GM19467 (cell line): Measurements from ENCODE around the gene FBXL16.

Experiments
- ATAC-seq: cut with Tn5 transposase; IDR thresholded peaks from one replicate; pipeline ENCODE4 v1.9.1; 2021; ENCODE audit warnings: mild to moderate bottlenecking, moderate library complexity; ENCODE audit not compliant: unreplicated experiment

FBXL16 gene

DNA sequence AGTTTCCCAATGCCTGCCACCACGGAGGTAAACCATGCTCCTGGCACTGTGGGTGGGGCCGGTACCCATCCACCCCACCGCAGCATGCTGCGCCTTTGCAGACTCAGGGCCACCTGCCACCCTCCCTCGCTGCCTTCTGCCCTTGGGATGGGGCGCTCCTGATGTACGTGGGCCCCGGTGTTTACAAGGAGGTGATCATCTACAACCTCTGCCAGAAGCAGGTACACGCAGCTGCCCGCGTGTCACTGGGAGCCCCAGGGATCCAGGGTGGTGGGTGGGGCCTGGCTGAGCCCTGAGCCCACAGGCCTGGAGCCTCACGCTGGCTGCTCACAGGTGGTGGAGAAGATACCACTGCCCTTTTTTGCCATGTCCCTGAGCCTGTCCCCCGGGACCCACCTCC is 39.0 kb downstream of the FBXL16 start:
- no peak for ATAC-seq

- ATAC-seq, result no peak
These were observed 43.0 kb downstream of the FBXL16 start for GRCh38 chr16:662597-662996.

- no peak for ATAC-seq
These were observed 43.5 kb downstream of the FBXL16 start for GRCh38 chr16:662095-662494.

- no peak for ATAC-seq
These were observed 44.3 kb downstream of the FBXL16 start for GRCh38 chr16:661184-661821.

DNA sequence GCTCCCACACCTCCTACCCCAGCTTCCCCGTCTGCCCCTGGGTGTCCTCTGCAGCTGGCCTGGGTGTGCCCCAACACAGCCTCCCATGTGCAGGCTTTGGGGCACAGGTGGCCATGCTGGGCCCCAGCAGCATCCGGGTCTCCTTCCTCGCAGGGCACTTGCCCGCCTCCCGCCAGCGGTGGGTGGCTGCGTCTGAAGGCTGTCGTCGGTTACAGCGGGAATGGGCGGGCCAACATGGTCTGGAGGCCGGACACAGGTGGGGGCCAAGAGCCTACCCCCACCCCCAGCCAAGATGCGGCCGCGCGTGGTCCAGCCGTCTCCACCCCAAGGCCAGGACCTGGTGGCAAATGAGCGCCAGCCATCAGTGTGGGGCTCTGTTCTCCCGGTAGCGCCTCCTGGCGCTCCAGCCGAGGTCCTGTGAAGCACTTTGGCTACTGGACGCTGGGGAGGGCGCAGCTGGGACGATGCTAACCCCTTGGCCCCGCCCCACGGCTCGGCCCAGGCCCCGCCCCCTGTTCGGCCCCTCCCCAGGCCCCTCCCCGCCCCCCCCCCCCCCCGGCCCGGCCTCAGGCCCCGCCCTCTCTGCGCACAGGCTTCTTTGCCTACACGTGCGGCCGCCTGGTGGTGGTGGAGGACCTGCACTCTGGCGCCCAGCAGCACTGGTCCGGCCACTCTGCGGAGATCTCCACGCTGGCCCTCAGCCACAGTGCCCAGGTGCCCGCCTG is 45.0 kb downstream of the FBXL16 start:
- no peak for ATAC-seq

- ATAC-seq, result no peak
These were observed 45.5 kb downstream of the FBXL16 start for GRCh38 chr16:660132-660458.

GRCh38 chr16:659618-660017 is 46.0 kb downstream of the FBXL16 start:
- ATAC-seq, result no peak

GRCh38 chr16:658679-659571 is 46.7 kb downstream of the FBXL16 start:
- ATAC-seq, result no peak

DNA sequence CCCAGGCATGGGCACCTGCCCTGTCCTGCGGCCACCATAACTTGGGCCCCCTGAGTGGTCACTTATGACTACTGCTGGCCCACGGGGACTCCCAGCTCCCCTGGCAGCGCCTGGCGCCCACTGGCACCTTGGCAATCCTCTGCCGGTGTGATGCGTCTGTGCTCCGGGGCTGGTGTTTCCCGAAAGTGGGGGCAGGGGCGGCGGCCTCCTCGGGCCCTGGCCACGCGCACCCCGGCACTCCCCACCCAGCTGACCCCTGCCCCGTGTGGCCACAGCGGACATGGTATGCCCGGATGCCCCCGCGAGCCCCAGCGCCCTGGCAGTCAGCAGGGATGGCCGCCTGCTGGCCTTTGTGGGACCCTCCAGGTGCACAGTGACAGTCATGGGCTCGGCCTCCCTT is 48.1 kb downstream of the FBXL16 start:
- ATAC-seq, result no peak

- no peak for ATAC-seq
These were observed 51.6 kb downstream of the FBXL16 start for GRCh38 chr16:654034-654433.

DNA sequence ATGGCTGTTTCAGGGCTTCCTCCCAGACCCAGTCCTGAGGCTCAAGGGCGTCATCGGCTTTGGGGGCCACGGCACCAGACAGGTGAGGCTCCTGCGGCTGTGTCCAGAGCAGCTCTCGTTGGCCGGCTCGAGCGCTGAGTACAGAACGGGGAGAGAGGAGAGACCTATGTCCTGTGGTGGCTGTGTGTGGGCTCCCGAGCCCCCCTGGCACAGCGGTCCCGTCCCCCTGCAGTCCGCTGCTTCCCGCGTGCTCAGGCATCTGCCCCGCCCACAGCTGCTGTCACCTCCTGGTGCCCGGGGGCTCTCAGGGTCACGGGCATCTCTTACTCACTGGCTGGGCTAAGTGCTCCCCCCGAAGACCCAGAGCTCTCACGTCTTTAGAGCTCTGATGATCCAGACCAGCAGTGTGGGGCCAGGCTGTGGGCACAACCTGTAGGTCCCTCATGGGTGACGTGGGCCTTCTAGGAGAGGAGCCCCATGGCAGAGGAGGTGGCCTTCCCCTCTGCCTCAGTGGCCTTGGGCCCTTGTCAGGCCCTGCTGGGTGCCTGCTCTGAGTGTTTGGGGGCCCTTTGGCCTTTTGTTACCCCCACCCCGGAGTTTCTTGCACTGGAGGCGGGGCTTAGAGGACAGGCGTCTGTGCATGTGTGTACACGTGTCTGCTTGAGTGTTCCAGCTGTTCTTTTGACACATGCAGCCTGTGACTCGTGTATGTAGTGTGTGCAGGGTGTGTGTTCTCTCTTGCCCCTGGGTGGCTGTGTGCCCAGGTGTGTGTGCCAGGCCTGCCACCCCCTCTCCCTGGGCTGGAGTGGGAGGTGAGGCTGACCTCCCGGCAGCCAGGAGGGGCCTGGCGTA is 52.9 kb downstream of the FBXL16 start:
- no peak for ATAC-seq

DNA sequence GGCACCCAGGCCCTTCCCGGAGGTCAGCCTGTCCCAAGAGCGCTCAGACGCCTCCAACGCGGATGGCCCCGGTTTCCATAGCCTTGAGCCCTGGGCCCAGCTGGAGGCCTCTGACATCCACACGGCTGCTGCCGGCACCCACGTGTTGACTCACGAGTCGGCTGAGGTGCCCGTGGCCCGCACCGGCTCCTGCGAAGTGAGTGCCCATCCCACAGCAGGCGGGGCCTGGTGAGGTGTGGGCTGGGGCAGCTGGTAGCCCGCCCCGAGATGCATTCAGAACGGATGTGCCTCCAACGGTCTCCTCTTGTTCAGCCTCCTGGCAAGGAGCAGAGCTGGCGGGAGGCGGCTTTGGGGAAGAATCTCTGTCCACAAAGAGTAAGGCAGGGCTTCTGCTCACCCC is 53.8 kb downstream of the FBXL16 start:
- ATAC-seq, result no peak

GRCh38 chr16:649631-650030 is 56.0 kb downstream of the FBXL16 start:
- ATAC-seq, result no peak

DNA sequence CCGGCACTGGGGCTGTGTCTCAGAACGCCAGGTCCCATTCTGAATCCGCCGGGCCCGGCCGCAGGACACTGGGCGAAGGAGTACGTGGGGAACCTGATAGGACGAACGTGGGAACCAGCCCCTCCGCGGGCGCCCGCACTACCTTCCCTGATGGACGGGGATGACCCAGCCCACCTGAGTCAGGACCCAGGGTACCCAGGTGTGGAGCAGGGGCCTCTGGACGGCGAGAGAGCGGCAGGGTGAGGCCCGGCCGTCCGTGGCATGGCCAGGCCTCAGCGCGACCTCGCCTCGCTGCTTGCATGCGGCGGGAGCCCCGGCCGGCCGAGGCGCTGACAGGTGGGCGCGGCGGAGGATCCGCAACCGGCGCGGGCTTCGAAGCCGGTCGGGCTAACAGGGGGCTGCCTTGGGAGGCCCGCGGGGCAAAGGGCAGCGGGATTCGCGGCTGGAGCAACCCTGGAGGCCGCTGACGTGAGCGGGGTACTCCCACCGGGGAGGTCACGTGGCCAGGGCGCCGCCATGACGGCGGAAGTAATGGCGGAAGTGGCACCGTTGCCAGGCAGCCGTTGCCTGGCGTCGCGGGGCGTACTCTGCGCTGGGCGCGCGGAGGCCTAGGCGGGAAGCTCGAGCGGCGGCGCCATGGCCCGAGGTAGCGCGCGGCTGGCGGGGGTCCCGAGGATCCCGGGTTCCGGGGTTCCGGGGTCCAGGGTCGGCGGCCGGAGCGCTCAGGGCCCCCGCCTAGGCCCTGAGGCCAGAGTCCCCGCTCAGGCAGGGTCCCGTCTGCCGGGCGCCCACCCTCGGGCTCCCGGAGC is 56.6 kb downstream of the FBXL16 start, which contains the start of gene WDR90:
Gene WDR90, plus strand, starts transcription at position 585 of the 809 bp plus-strand sequence. Its CDS starts 52 bp downstream, at position 637.
- ATAC-seq, result peak; percentile 74

- ATAC-seq, result no peak
These were observed 57.4 kb downstream of the FBXL16 start for GRCh38 chr16:648071-648780.

- ATAC-seq, result no peak
These were observed 58.3 kb downstream of the FBXL16 start for GRCh38 chr16:647173-647902.

DNA sequence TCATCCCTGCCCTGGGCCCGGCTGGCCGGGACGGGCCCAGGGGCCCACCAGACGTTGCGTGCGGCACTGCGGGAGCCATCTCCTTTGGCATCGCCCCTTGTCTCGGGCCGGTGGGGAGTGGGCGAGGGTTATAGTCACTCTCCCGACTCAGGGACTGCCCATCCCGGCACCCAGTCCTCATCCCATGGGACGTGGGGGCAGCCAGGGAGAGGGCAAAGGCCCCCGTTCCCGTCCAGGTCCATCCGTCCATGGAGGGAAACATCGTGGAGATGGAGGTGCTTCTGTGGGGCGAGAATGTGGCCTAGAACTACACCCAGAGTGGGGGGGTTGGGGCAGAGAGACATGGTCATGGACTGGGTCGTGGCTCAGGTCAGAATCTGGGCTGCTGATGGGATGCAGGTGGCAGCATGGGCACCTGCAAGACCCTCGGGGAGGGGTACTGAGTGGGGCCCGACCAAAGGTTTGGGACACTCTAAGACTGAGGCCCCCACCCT is 58.9 kb downstream of the FBXL16 start:
- ATAC-seq, result no peak

DNA sequence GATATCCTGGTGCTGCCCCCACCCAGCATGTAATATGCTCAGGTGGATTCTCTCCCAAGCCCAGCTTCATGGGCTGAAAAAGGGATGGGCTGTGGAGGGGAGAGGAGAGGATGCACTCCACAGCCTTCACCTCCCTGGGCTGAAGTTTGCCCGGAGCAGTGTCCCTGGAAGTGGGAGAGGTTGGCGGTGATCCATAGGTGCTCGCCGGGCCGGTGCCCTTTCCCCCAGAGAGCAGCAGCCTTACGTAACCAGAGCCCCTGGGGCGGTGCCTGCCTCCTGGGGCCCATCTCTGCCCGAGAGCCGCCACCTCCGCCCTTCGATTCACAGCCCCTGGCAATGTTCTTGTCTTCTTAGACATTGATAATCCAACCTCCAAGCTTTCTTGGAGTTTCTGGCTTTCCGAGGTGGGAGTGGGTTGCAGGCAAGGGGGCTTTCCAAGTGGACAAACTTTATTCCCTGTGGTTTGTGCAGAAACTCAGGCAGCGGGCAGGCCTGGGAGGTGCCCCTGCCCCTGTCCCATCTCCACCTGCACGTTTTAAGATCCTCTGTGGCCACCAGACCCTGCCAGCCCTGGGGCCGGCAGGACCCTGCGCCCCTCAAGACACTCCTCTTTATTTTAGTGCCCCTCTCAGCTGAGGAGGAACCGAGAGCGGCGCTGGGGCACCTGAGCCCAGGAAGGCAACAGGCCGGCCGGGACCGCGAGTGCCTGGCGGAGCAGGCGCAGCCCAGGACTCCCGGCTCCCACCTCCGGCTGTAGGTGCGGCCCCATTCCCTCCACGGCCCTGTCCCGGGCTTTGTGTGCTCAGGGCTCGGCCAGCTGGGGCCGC is 59.5 kb downstream of the FBXL16 start:
- no peak for ATAC-seq
